Endothelial cell of umbilical vein (primary cell): ENCODE measurements around the gene TOX2. TPM values are rescaled to one million over a fixed set of nuclear protein-coding genes. Genes with fewer than 3 reads are reported as not detected.

ENCODE experiments used
- BruUV-seq: library from RNA; stranded (reverse); fragments of 400-500 nt; replicated peaks from 2 replicates; lab custom pipeline; 2021; lab: Mats Ljungman, UMichigan
- CTCF ChIA-PET: fragments of 300-600, 350-600 bp; sonication (Branson Sonifier 250); formaldehyde crosslinking; loops from one replicate; lab custom pipeline; 2021; ENCODE audit warnings: antibody characterized with exemption, inconsistent platforms; lab: Charles Lee
- POLR2A ChIA-PET: fragments of 300-600, 350-600 bp; sonication (Branson Sonifier 250); formaldehyde crosslinking; loops from one replicate; lab custom pipeline; 2021; ENCODE audit warnings: antibody characterized with exemption, inconsistent platforms; lab: Charles Lee
- DNase-seq: peaks from one replicate; pipeline ENCODE4 v3.0.0-alpha.2; 2011; ENCODE audit warnings: low read depth, low spot score
- FAIRE-seq: peaks from 2 replicates; lab custom pipeline; 2011; peaks lifted over from hg19 to GRCh38; lab: Jason Lieb, UNC
- H2AFZ ChIP-seq: 2 replicates; pipeline ENCODE4 v1.6.0; 2012; ENCODE audit warnings: low read depth, low read length, control low read depth, inconsistent platforms
- H3K27ac ChIP-seq: 2 replicates; pipeline ENCODE4 v1.5.1; 2011; ENCODE audit warnings: low read depth, mild to moderate bottlenecking, control low read depth, low read length, moderate library complexity; ENCODE audit not compliant: insufficient read depth
- H3K27me3 ChIP-seq, 2 experiments: 2 replicates each; pipeline versions ENCODE4 v1.6.0 to v1.6.1; 2011; ENCODE audit warnings: low read length in 2 of 2, mixed read lengths in 1 of 2; ENCODE audit not compliant: control insufficient read depth in 2 of 2, insufficient read depth in 2 of 2
- H3K36me3 ChIP-seq, 2 experiments: 2 replicates in 1 of 2; 3 replicates in 1 of 2; pipeline ENCODE4 v1.5.1; 2011; ENCODE audit warnings: low read length in 2 of 2, mild to moderate bottlenecking in 1 of 2, moderate library complexity in 1 of 2; ENCODE audit not compliant: control insufficient read depth in 2 of 2, insufficient read depth in 2 of 2; ENCODE audit errors: extremely low read depth in 1 of 2
- H3K4me1 ChIP-seq: 3 replicates; pipeline ENCODE4 v1.5.1; 2011; ENCODE audit warnings: mild to moderate bottlenecking, low read length; ENCODE audit not compliant: control insufficient read depth, insufficient read depth; ENCODE audit errors: extremely low read depth
- H3K4me2 ChIP-seq: 2 replicates; pipeline ENCODE4 v1.6.1; 2011; ENCODE audit warnings: low read length, control low read depth, mixed read lengths; ENCODE audit not compliant: insufficient read depth
- H3K4me3 ChIP-seq, 3 experiments: fragments of 200-600 bp in 1 of 3; sonication (generic), shearing (Covaris generic) in 1 of 3; replicated peaks in 1 of 3; 2 replicates each; pipeline ENCODE4 v1.5.1; 2011 to 2016; ENCODE audit warnings: control low read depth in 3 of 3, low read length in 3 of 3, mild to moderate bottlenecking in 2 of 3, inconsistent platforms in 1 of 3, low read depth in 1 of 3, moderate library complexity in 1 of 3; ENCODE audit not compliant: insufficient read depth in 1 of 3
- H3K79me2 ChIP-seq: 2 replicates; pipeline ENCODE4 v1.6.0; 2012; ENCODE audit warnings: low read length, inconsistent platforms; ENCODE audit not compliant: control insufficient read depth, insufficient read depth
- H3K9ac ChIP-seq: replicated peaks from 2 replicates; pipeline ENCODE3; 2011; ENCODE audit warnings: low read length, control low read depth; ENCODE audit not compliant: insufficient read depth; ENCODE audit errors: extremely low read depth
- H3K9me1 ChIP-seq: replicated peaks from 3 replicates; pipeline ENCODE4 v1.6.0; 2011; ENCODE audit warnings: mild to moderate bottlenecking, low read length; ENCODE audit not compliant: control insufficient read depth, insufficient read depth; ENCODE audit errors: extremely low read depth
- H3K9me3 ChIP-seq: replicated peaks from 2 replicates; pipeline ENCODE4 v1.5.1; 2012; ENCODE audit warnings: low read length, inconsistent platforms; ENCODE audit not compliant: control insufficient read depth, insufficient read depth
- H4K20me1 ChIP-seq: replicated peaks from 2 replicates; pipeline ENCODE3; 2011; ENCODE audit warnings: mild to moderate bottlenecking, low read length; ENCODE audit not compliant: control insufficient read depth, insufficient read depth; ENCODE audit errors: extremely low read depth
- CTCF ChIP-seq, 2 donors: IDR thresholded peaks; 1 replicate in 1 of 2; 2 replicates in 1 of 2; pipeline ENCODE4 v1.5.1; 2011; ENCODE audit warnings: low read length in 2 of 2, mild to moderate bottlenecking in 2 of 2, moderate library complexity in 2 of 2, control low read depth in 1 of 2, inconsistent platforms in 1 of 2, low read depth in 1 of 2; ENCODE audit not compliant: insufficient read depth in 1 of 2; ENCODE audit errors: extremely low read depth in 1 of 2
- EZH2 ChIP-seq: IDR thresholded peaks from 2 replicates; pipeline ENCODE4 v1.6.1; 2012; ENCODE audit warnings: borderline replicate concordance, low read depth, mild to moderate bottlenecking, moderate library complexity, low read length, inconsistent platforms; ENCODE audit not compliant: severe bottlenecking
- FOS ChIP-seq: IDR thresholded peaks from 2 replicates; pipeline ENCODE4 v1.6.1; 2011; ENCODE audit warnings: mild to moderate bottlenecking, low read length, moderate library complexity, borderline replicate concordance; ENCODE audit not compliant: insufficient read depth
- GATA2 ChIP-seq: IDR thresholded peaks from 2 replicates; pipeline ENCODE4 v1.7.0; 2011; ENCODE audit warnings: low read depth, mild to moderate bottlenecking, moderate library complexity, mixed read lengths, low read length; ENCODE audit not compliant: insufficient read length, insufficient read depth
- JUN ChIP-seq: IDR thresholded peaks from 2 replicates; pipeline ENCODE4 v1.6.1; 2011; ENCODE audit warnings: borderline replicate concordance, low read depth; ENCODE audit not compliant: insufficient read length, insufficient read depth
- MAX ChIP-seq: IDR thresholded peaks from 2 replicates; pipeline ENCODE4 v1.6.1; 2011; ENCODE audit not compliant: insufficient read depth, insufficient read length
- MYC ChIP-seq: IDR thresholded peaks from one replicate; pipeline ENCODE4 v1.6.1; 2011; ENCODE audit warnings: mild to moderate bottlenecking, low read depth, low read length
- POLR2A ChIP-seq: IDR thresholded peaks from 2 replicates; pipeline ENCODE4 v1.6.1; 2012; ENCODE audit warnings: low read depth, mild to moderate bottlenecking, control low read depth, low read length
- POLR2AphosphoS5 ChIP-seq: IDR thresholded peaks from 2 replicates; pipeline ENCODE4 v1.6.1; 2012; ENCODE audit warnings: low read depth, mild to moderate bottlenecking, control low read depth, low read length, moderate library complexity; ENCODE audit not compliant: insufficient read depth
- dilution Hi-C: fragments of 300-500 bp; cut with MboI; formaldehyde crosslinking; loops from one replicate; pipeline ENCODE4 v1.15.0; 2019; ENCODE audit warnings: low sequenced_read_pairs; ENCODE audit not compliant: extremely low pct_ligation_motif_present
- intact Hi-C: fragments of 100-400 bp; cut with micrococcal nuclease; formaldehyde crosslinking; loops from one replicate; pipeline ENCODE4 v1.10.0; 2022
- polyA plus RNA-seq, 4 experiments: library from polyadenylated mRNA; depleted of rRNA in 3 of 4; stranded (reverse) in 3 of 4; unstranded in 1 of 4; fragments of >200 nt; gene quantifications; 2 replicates each; pipeline versions ENCODE4 v1.2.1 to v1.2.3, GENCODE V29; 2011 to 2012; ENCODE audit warnings: missing spikeins in 1 of 4
- total RNA-seq: library from RNA; stranded (reverse); gene quantifications from 2 replicates; pipeline ENCODE4 v1.2.3, GENCODE V29; 2021

TOX2 gene
- total and polyA plus RNA-seq, 2 donors (not counting 3 experiments of a cell fraction or from before 2014, with no cell fraction given): 7.0 to 18.6 TPM

DNA sequence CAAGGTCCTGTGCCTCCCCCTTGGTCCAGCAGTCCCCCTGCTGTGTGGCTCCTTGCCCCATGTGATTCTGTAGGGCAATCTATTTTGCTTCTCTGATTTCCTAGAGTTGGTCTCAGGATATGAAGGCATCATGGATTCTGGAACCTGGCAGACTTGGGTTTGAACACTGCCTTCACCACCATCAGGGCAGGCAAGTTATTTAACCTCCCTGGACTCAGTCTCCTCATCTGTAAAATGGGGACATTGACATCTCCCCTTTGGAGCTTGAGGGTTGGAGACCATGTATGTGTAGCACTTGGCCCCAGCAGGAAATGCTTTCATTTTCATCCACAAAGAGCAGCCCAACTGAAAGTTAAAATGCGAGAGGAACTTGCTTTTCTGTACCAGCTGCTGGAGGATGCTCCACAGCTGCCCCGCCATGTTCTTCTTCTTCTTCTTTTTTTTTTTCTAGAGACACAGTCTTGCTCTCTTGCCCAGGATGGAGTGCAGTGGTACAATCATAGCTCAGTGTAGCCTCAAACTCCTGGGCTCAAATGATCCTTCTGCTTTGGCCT is 6.7 kb downstream of the TOX2 start:
- intact Hi-C loops (no loop called here), dilution Hi-C loops (loop anchor here (25.0 kb wide), 1 partner anchor 159 kb away; no protein-coding TSS in a partner anchor)
- Histone ChIP-seq H2AFZ (no peak overlapping the region), H3K4me1 (no peaks in the 10 kb centered on the region), H4K20me1 (no peaks in the 10 kb centered on the region), H3K9me1 (no peaks in the 10 kb centered on the region), H3K9ac (no peak overlapping the region), H3K79me2 (no peaks in the 10 kb centered on the region), H3K4me2 (no peak overlapping the region), H3K36me3 (no peaks in the 10 kb centered on the region), H3K9me3 (no peaks in the 10 kb centered on the region), H3K27me3 (peaks cover 4 to 9% of the 10 kb centered on the region in 2 experiments), H3K27ac (no peak overlapping the region), H3K4me3 (no peak overlapping the region)
- CTCF ChIA-PET: no interaction called here
- no peak for FAIRE-seq
- BruUV-seq: no TSS peak
- TF ChIP-seq POLR2AphosphoS5 (no peak), MAX (no peak), JUN (no peak), FOS (no peak), MYC (no peak), CTCF (IDR thresholded peaks at IDR 0.05; ENCODE audit: extremely low read depth in 1 of 2, insufficient read depth in 1 of 2, low read depth in 1 of 2, low read length in 2 of 2) (no peak), POLR2A (no peak), GATA2 (no peak), EZH2 (no peak)
- POLR2A ChIA-PET: no interaction called here
- no peak for DNase-seq
